ENCODE data around the gene SLC27A3. TPM values are rescaled to one million over a fixed set of nuclear protein-coding genes. Genes with fewer than 3 reads are reported as not detected.
A peak's percentile ranks its signal among the peaks of the same experiment; 100 is the strongest.

The SLC27A3 gene
- total and polyA plus RNA-seq, 2 of the 8 experiments (the other 6 are each of a cell fraction or from before 2014, with no cell fraction given): 39.1 to 40.1 TPM

GRCh38 chr1:153771841-153772593, 3.2 kb upstream of the SLC27A3 start (continued):
- no peak for TF ChIP-seq EZH2 (IDR thresholded peaks at IDR 0.05; ENCODE audit: low read depth, low read length, severe bottlenecking)
- no peak for TF ChIP-seq GTF2F1 (IDR thresholded peaks at IDR 0.05; ENCODE audit: borderline replicate concordance, low read depth, low read length)
- TF ChIP-seq SP2 (IDR thresholded peaks at IDR 0.05; ENCODE audit: low read length): no peak
- TF ChIP-seq ZNF274 (IDR thresholded peaks at IDR 0.05; ENCODE audit: borderline replicate concordance, extremely low read depth, low read length): no peak
- peak; percentile 31; the same call in 1 of the 2 replicates for TF ChIP-seq TEAD4 (IDR thresholded peaks at IDR 0.05; ENCODE audit: low read depth, low read length)
- TF ChIP-seq EP300 (IDR thresholded peaks at IDR 0.05; ENCODE audit: borderline replicate concordance in 1 of 2, low read depth in 2 of 2, low read length in 2 of 2): no peak

All from H1 (cell line).